IMR-90 (cell line): ENCODE data around the gene IGLL5. TPM values are rescaled to one million over a fixed set of nuclear protein-coding genes. Genes with fewer than 3 reads are reported as not detected.

Experiments
- ATAC-seq: fragments of 200-7000 bp; cut with Tn5 transposase; 2 replicates; pipeline ENCODE4 v1.9.1; 2020; ENCODE audit warnings: low read depth, mild to moderate bottlenecking, moderate library complexity
- BruUV-seq: library from RNA; stranded (reverse); fragments of 400-500 nt; replicated peaks from 2 replicates; lab custom pipeline; 2021; lab: Mats Ljungman, UMichigan
- CTCF ChIA-PET: fragments of 300-600 bp; formaldehyde crosslinking; extraction: SDS; loops from one replicate; lab custom pipeline; 2021; ENCODE audit warnings: antibody characterized with exemption; lab: Yijun Ruan, JAX
- POLR2A ChIA-PET: fragments of 300-600 bp; sonication (Branson Sonifier 250); formaldehyde crosslinking; loops from one replicate; lab custom pipeline; 2022; ENCODE audit warnings: antibody characterized with exemption; ENCODE audit not compliant: unreplicated experiment; lab: Charles Lee
- DNase-seq: peaks from one replicate; pipeline ENCODE4 v3.0.0; 2013
- H2AFZ ChIP-seq: replicated peaks from 2 replicates; pipeline ENCODE3; 2013; ENCODE audit warnings: low read length, mild to moderate bottlenecking; ENCODE audit not compliant: poor library complexity
- H2AK5ac ChIP-seq: 2 replicates; pipeline ENCODE4 v1.6.1; 2013; ENCODE audit warnings: low read depth, low read length, inconsistent platforms
- H2AK9ac ChIP-seq: replicated peaks from 2 replicates; pipeline ENCODE3; 2013; ENCODE audit warnings: mild to moderate bottlenecking, low read depth, low read length, moderate library complexity; ENCODE audit not compliant: poor library complexity
- H2BK120ac ChIP-seq: 2 replicates; pipeline ENCODE4 v1.6.1; 2013; ENCODE audit warnings: low read depth, low read length, inconsistent platforms
- H2BK15ac ChIP-seq: 3 replicates; pipeline ENCODE4 v1.6.1; 2013; ENCODE audit warnings: low read depth, low read length, inconsistent platforms
- H2BK20ac ChIP-seq: 2 replicates; pipeline ENCODE4 v1.6.1; 2013; ENCODE audit warnings: low read depth, mild to moderate bottlenecking, inconsistent platforms, low read length, moderate library complexity
- H2BK5ac ChIP-seq: 2 replicates; pipeline ENCODE4 v1.6.1; 2013; ENCODE audit warnings: mild to moderate bottlenecking, low read depth, low read length, inconsistent platforms; ENCODE audit not compliant: poor library complexity, severe bottlenecking
- H3K14ac ChIP-seq: replicated peaks from 2 replicates; pipeline ENCODE4 v1.6.1; 2013; ENCODE audit warnings: low read depth, low read length, inconsistent platforms
- H3K18ac ChIP-seq: 2 replicates; pipeline ENCODE4 v1.6.1; 2013; ENCODE audit warnings: low read depth, low read length, control low read depth
- H3K23ac ChIP-seq: 2 replicates; pipeline ENCODE4 v1.6.1; 2013; ENCODE audit warnings: low read depth, low read length, inconsistent platforms
- H3K27ac ChIP-seq: 2 replicates; pipeline ENCODE4 v1.5.1; 2013; ENCODE audit warnings: mild to moderate bottlenecking, control low read depth, low read length; ENCODE audit not compliant: insufficient read depth
- H3K27me3 ChIP-seq: 2 replicates; pipeline ENCODE4 v1.6.1; 2013; ENCODE audit warnings: low read length; ENCODE audit not compliant: control insufficient read depth, insufficient read depth
- H3K36me3 ChIP-seq: 2 replicates; pipeline ENCODE4 v1.6.1; 2013; ENCODE audit warnings: low read length, mixed read lengths; ENCODE audit not compliant: control insufficient read depth, insufficient read depth
- H3K4ac ChIP-seq: 2 replicates; pipeline ENCODE4 v1.6.1; 2013; ENCODE audit warnings: low read depth, low read length, inconsistent platforms
- H3K4me1 ChIP-seq: 2 replicates; pipeline ENCODE4 v1.6.1; 2013; ENCODE audit warnings: low read length, mixed read lengths; ENCODE audit not compliant: control insufficient read depth, insufficient read depth
- H3K4me2 ChIP-seq: 2 replicates; pipeline ENCODE4 v1.6.1; 2013; ENCODE audit warnings: low read depth, mild to moderate bottlenecking, control low read depth, low read length, moderate library complexity
- H3K4me3 ChIP-seq: 2 replicates; pipeline ENCODE4 v1.5.1; 2013; ENCODE audit warnings: low read depth, mild to moderate bottlenecking, control low read depth, low read length, moderate library complexity; ENCODE audit not compliant: insufficient read depth
- H3K56ac ChIP-seq: 2 replicates; pipeline ENCODE4 v1.6.1; 2013; ENCODE audit warnings: low read length, inconsistent platforms; ENCODE audit not compliant: insufficient read depth; ENCODE audit errors: extremely low read depth
- H3K79me1 ChIP-seq, 2 experiments: 2 replicates each; pipeline ENCODE4 v1.6.1; 2013; ENCODE audit warnings: low read length in 2 of 2, inconsistent platforms in 1 of 2, low read depth in 1 of 2
- H3K9ac ChIP-seq: 2 replicates; pipeline ENCODE4 v1.6.1; 2013; ENCODE audit warnings: low read depth, low read length, control low read depth
- H3K9me1 ChIP-seq: 2 replicates; pipeline ENCODE4 v1.6.1; 2013; ENCODE audit warnings: low read length, inconsistent platforms; ENCODE audit not compliant: insufficient read depth
- H3K9me3 ChIP-seq: 2 replicates; pipeline ENCODE4 v1.6.1; 2013; ENCODE audit warnings: low read length; ENCODE audit not compliant: control insufficient read depth, insufficient read depth
- H4K20me1 ChIP-seq: 2 replicates; pipeline ENCODE4 v1.6.1; 2013; ENCODE audit warnings: low read length, inconsistent platforms; ENCODE audit not compliant: insufficient read depth
- H4K5ac ChIP-seq: 2 replicates; pipeline ENCODE4 v1.6.1; 2013; ENCODE audit warnings: mild to moderate bottlenecking, low read depth, low read length, control low read depth
- H4K8ac ChIP-seq, 2 experiments: 2 replicates each; pipeline ENCODE4 v1.6.1; 2013; ENCODE audit warnings: low read depth in 2 of 2, low read length in 2 of 2, control low read depth in 1 of 2, inconsistent platforms in 1 of 2
- H4K91ac ChIP-seq: 2 replicates; pipeline ENCODE4 v1.6.1; 2013; ENCODE audit warnings: low read depth, low read length, inconsistent platforms; ENCODE audit not compliant: insufficient read depth
- CHD1 ChIP-seq: IDR thresholded peaks from 2 replicates; pipeline ENCODE4 v1.6.1; 2012; ENCODE audit warnings: low read depth, low read length, improper control_type of control experiment
- ELK1 ChIP-seq: fragments of 150-350 bp; IDR thresholded peaks from 2 replicates; pipeline ENCODE4 v1.6.1; 2016; ENCODE audit warnings: low read depth, mild to moderate bottlenecking, low read length, moderate library complexity, borderline replicate concordance
- MAFK ChIP-seq: IDR thresholded peaks from 2 replicates; pipeline ENCODE4 v1.6.1; 2012; ENCODE audit warnings: low read depth, low read length, improper control_type of control experiment
- NFE2L2 ChIP-seq: fragments of 150-350 bp; IDR thresholded peaks from 2 replicates; pipeline ENCODE4 v1.6.1; 2016; ENCODE audit warnings: low read depth, mild to moderate bottlenecking, low read length
- SMC3 ChIP-seq: fragments of 150-350 bp; IDR thresholded peaks from 2 replicates; pipeline ENCODE4 v1.6.1; 2016; ENCODE audit warnings: low read depth, mild to moderate bottlenecking, antibody characterized with exemption, low read length, moderate library complexity
- WGBS, 2 experiments: methylation state at CpG; one replicate each; pipeline versions ENCODE4 v1.1.5 to v1.1.7; 2013; ENCODE audit warnings: missing lambda C conversion rate in 2 of 2; ENCODE audit not compliant: insufficient read length in 1 of 2; ENCODE audit errors: extremely low coverage in 2 of 2; 5-methylcytosine and 5-hydroxymethylcytosine counted together
- dilution Hi-C: fragments of 300-500 bp; cut with HindIII; formaldehyde crosslinking; loops from one replicate; pipeline ENCODE4 v1.14.3; 2018; ENCODE audit warnings: low sequenced_read_pairs; ENCODE audit not compliant: unreplicated experiment
- in situ Hi-C: fragments of 300-500 bp; cut with MboI; formaldehyde crosslinking; loops from 3 replicates; pipeline ENCODE4 v1.14.3; 2019; ENCODE audit warnings: low sequenced_read_pairs, inconsistent platforms, mixed read lengths
- intact Hi-C: fragments of 100-400 bp; cut with micrococcal nuclease; formaldehyde crosslinking; loops from 2 replicates; pipeline ENCODE4 v1.10.0; 2022
- polyA plus RNA-seq, 3 experiments: library from polyadenylated mRNA; depleted of rRNA; stranded (reverse); fragments of >200 nt; gene quantifications; 2 replicates each; pipeline ENCODE4 v1.2.3, GENCODE V29; 2012; ENCODE audit warnings: low replicate concordance in 1 of 3
- total RNA-seq: library from RNA; depleted of rRNA; stranded (reverse); fragments of >200 nt; gene quantifications from 2 replicates; pipeline ENCODE4 v1.2.3, GENCODE V29; 2012

IGLL5 gene
- total and polyA plus RNA-seq, 2 of the 4 experiments (the other 2 are of a cell fraction) = not detected

GRCh38 chr22:22849640-22850610 lies 37.7 kb upstream of the IGLL5 start:
- dilution Hi-C loops (no loop called here), in situ Hi-C loops (loop anchor here (10.0 kb wide), 1 partner anchor 275 kb away; no protein-coding TSS in a partner anchor), intact Hi-C loops (loop anchor here (2.0 to 5.0 kb wide), 2 partner anchors 35 to 277 kb away; no protein-coding TSS in a partner anchor)
- H3K4ac ChIP-seq = no peak overlapping the region
- H2BK20ac ChIP-seq = no peak overlapping the region
- no peak overlapping the region for H4K5ac ChIP-seq
- H3K36me3 ChIP-seq = no peaks in the 10 kb centered on the region
- no peaks in the 10 kb centered on the region for H3K9me3 ChIP-seq
- no peak overlapping the region for H3K14ac ChIP-seq
- H2AFZ ChIP-seq = no peak overlapping the region
- ATAC-seq (no peak), DNase-seq (no peak)
- ChIA-PET POLR2A (no interaction called here), CTCF (interaction anchor here (1.6 kb wide), 1 partner anchor 11 kb away, joined by 5 read pairs; no protein-coding TSS in a partner anchor)
- no peaks in the 10 kb centered on the region for H3K4me1 ChIP-seq
- H3K27ac ChIP-seq = no peak overlapping the region
- no peak overlapping the region for H3K18ac ChIP-seq
- H2AK5ac ChIP-seq = no peak overlapping the region
- TF ChIP-seq ELK1 = no peak
- no peak for TF ChIP-seq CHD1
- TF ChIP-seq SMC3 = no peak
- TF ChIP-seq MAFK = no peak
- no peak for TF ChIP-seq NFE2L2
- peaks cover 4% of the 10 kb centered on the region for H3K27me3 ChIP-seq
- no peaks in the 10 kb centered on the region for H3K79me1 ChIP-seq
- H3K56ac ChIP-seq = no peak overlapping the region
- H4K91ac ChIP-seq = no peak overlapping the region
- no peak overlapping the region for H3K4me2 ChIP-seq
- H3K9me1 ChIP-seq = no peaks in the 10 kb centered on the region
- H2AK9ac ChIP-seq = no peak overlapping the region
- no peak overlapping the region for H3K23ac ChIP-seq
- H2BK15ac ChIP-seq = no peak overlapping the region
- no peak overlapping the region for H2BK120ac ChIP-seq
- no peak overlapping the region for H3K9ac ChIP-seq
- 12% methylated on average over 3 of the region's 5 CpGs; no CpG with 5 or more reads in 1 of the 2 experiments for WGBS, 2 experiments
- H4K8ac ChIP-seq = no peak overlapping the region
- no peak overlapping the region for H3K4me3 ChIP-seq
- no peaks in the 10 kb centered on the region for H4K20me1 ChIP-seq
- no TSS peak for BruUV-seq
- H2BK5ac ChIP-seq = no peak overlapping the region
